ENCODE data around the gene ASB2. TPM values are rescaled to one million over a fixed set of nuclear protein-coding genes. Genes with fewer than 3 reads are reported as not detected.

The ASB2 gene
- total RNA-seq, 2 donors from 2014 or later: 0.11 TPM; not detected in 1

- Histone ChIP-seq H3K4me1 (ENCODE audit: control insufficient read depth, insufficient read depth, low read length) (no peaks in the 10 kb centered on the region), H3K9ac (ENCODE audit: extremely low read depth, low read length, poor library complexity, severe bottlenecking) (no peak overlapping the region), H3K27me3 (ENCODE audit: control insufficient read depth, insufficient read depth, low read length, poor library complexity, severe bottlenecking) (peaks cover 7% of the 10 kb centered on the region), H3K9me3 (ENCODE audit: control insufficient read depth, low read length) (no peaks in the 10 kb centered on the region), H3K4me3 (ENCODE audit: low read length) (no peak overlapping the region), H3K36me3 (ENCODE audit: control insufficient read depth, insufficient read depth, low read length) (no peaks in the 10 kb centered on the region), H3K27ac (ENCODE audit: low read depth, low read length) (no peak overlapping the region)
- Mint-ChIP-seq H3K9me3 (no peaks in the 10 kb centered on the region), H3K36me3 (ENCODE audit: low read depth) (no peaks in the 10 kb centered on the region), H3K4me1 (peaks cover 4% of the 10 kb centered on the region), H3K4me3 (no peak overlapping the region), H3K27me3 (ENCODE audit: insufficient read depth) (peaks cover 22% of the 10 kb centered on the region), H3K27ac (no peak overlapping the region)
- WGBS, 2 experiments (ENCODE audit: insufficient coverage in 1 of 2, insufficient read length in 1 of 2): 90 to 92% methylated on average over 7 to 17 of the region's 17 CpGs
- no peak for DNase-seq
- no peak for TF ChIP-seq CTCF (conservative IDR thresholded peaks at IDR 0.05)
These were observed 21.8 kb upstream of the ASB2 start for GRCh38 chr14:93997916-93998870.

GRCh38 chr14:93997082-93997481, 20.7 kb upstream of the ASB2 start, which contains the start of gene CCDC197:
TSS of gene CCDC197 (plus strand) at chr14:93997301. CDS start at chr14:93998132, 831 bp downstream.
- WGBS, 2 experiments (ENCODE audit: insufficient coverage in 1 of 2, insufficient read length in 1 of 2): 100% methylated on average over 1 of the region's 1 CpG; no CpG with 5 or more reads in 1 of the 2 experiments
- peaks cover 9% of the 10 kb centered on the region for H3K27me3 ChIP-seq (ENCODE audit: control insufficient read depth, insufficient read depth, low read length, poor library complexity, severe bottlenecking)

GRCh38 chr14:93996130-93996695, 19.8 kb upstream of the ASB2 start:
- H3K36me3 ChIP-seq (ENCODE audit: control insufficient read depth, insufficient read depth, low read length): no peaks in the 10 kb centered on the region
- TF ChIP-seq CTCF (conservative IDR thresholded peaks at IDR 0.05): no peak
- no peak for DNase-seq
- no peak overlapping the region for H3K4me3 Mint-ChIP-seq
- peaks cover 2% of the 10 kb centered on the region for H3K4me1 Mint-ChIP-seq
- H3K27me3 ChIP-seq (ENCODE audit: control insufficient read depth, insufficient read depth, low read length, poor library complexity, severe bottlenecking): peaks cover 12% of the 10 kb centered on the region
- H3K4me1 ChIP-seq (ENCODE audit: control insufficient read depth, insufficient read depth, low read length): no peaks in the 10 kb centered on the region
- peaks cover 21% of the 10 kb centered on the region for H3K27me3 Mint-ChIP-seq (ENCODE audit: insufficient read depth)
- H3K9me3 Mint-ChIP-seq: no peaks in the 10 kb centered on the region
- no peaks in the 10 kb centered on the region for H3K36me3 Mint-ChIP-seq (ENCODE audit: low read depth)
- H3K9ac ChIP-seq (ENCODE audit: extremely low read depth, low read length, poor library complexity, severe bottlenecking): no peak overlapping the region
- H3K9me3 ChIP-seq (ENCODE audit: control insufficient read depth, low read length): no peaks in the 10 kb centered on the region
- no peak overlapping the region for H3K27ac Mint-ChIP-seq
- no peak overlapping the region for H3K27ac ChIP-seq (ENCODE audit: low read depth, low read length)
- WGBS, 2 experiments (ENCODE audit: insufficient coverage in 1 of 2, insufficient read length in 1 of 2): 83 to 100% methylated on average over 1 to 8 of the region's 8 CpGs
- H3K4me3 ChIP-seq (ENCODE audit: low read length): no peak overlapping the region

More at GRCh38 chr14:93997082-93997481, 20.7 kb upstream of the ASB2 start, which contains the start of gene CCDC197:
- Mint-ChIP-seq H3K4me3 (no peak within 1 kb of the TSS), H3K4me1 (peaks cover 4% of the 10 kb centered on the region), H3K9me3 (no peaks in the 10 kb centered on the region), H3K27ac (no peak within 1 kb of the TSS), H3K36me3 (ENCODE audit: low read depth) (no peaks in the 10 kb centered on the region), H3K27me3 (ENCODE audit: insufficient read depth) (peaks cover 21% of the 10 kb centered on the region)
- H3K4me3 ChIP-seq (ENCODE audit: low read length): no peak within 1 kb of the TSS
- TF ChIP-seq CTCF (conservative IDR thresholded peaks at IDR 0.05): no peak
- no peaks in the 10 kb centered on the region for H3K4me1 ChIP-seq (ENCODE audit: control insufficient read depth, insufficient read depth, low read length)
- H3K9ac ChIP-seq (ENCODE audit: extremely low read depth, low read length, poor library complexity, severe bottlenecking): no peak within 1 kb of the TSS
- H3K36me3 ChIP-seq (ENCODE audit: control insufficient read depth, insufficient read depth, low read length): no peaks in the 10 kb centered on the region
- no peak for DNase-seq
- H3K9me3 ChIP-seq (ENCODE audit: control insufficient read depth, low read length): no peaks in the 10 kb centered on the region
- no peak within 1 kb of the TSS for H3K27ac ChIP-seq (ENCODE audit: low read depth, low read length)
